ENCODE data around the gene CDCA3.
"Not testable (repeated sequence)": the region's sequence is repeated elsewhere in the genome, so short reads cannot be mapped to it uniquely, and the experiment has no call there.

The CDCA3 gene

GRCh38 chr12:6872073-6873048 lies 21.3 kb upstream of the CDCA3 start:
- DNase-seq, result peak; percentile 87

GRCh38 chr12:6871052-6871957 lies 20.2 kb upstream of the CDCA3 start:
- DNase-seq, result peak; percentile 33

- DNase-seq, result not testable (repeated sequence)
Observed at GRCh38 chr12:6870304-6870703, 19.2 kb upstream of the CDCA3 start.

- peak; percentile 88 for DNase-seq
Observed at GRCh38 chr12:6869049-6870021, 18.2 kb upstream of the CDCA3 start.

GRCh38 chr12:6868211-6869048 lies 17.3 kb upstream of the CDCA3 start:
- DNase-seq, result peak; percentile 21

GRCh38 chr12:6867413-6868210 lies 16.5 kb upstream of the CDCA3 start, which contains the start of gene TPI1:
Gene TPI1 (plus strand): TSS chr12:6867531. CDS start chr12:6867567, 36 bp downstream.
- DNase-seq, result peak; percentile 82

- no peak for DNase-seq
Observed at GRCh38 chr12:6866920-6867412, 15.9 kb upstream of the CDCA3 start.

- DNase-seq, result no peak
Observed at GRCh38 chr12:6866163-6866919, 15.3 kb upstream of the CDCA3 start.

- DNase-seq, result not testable (repeated sequence)
Observed at GRCh38 chr12:6865307-6865706, 14.2 kb upstream of the CDCA3 start.

GRCh38 chr12:6863586-6864321 lies 12.7 kb upstream of the CDCA3 start:
- DNase-seq, result no peak

GRCh38 chr12:6863033-6863432 lies 11.9 kb upstream of the CDCA3 start:
- no peak for DNase-seq

GRCh38 chr12:6861391-6861790 lies 10.3 kb upstream of the CDCA3 start:
- no peak for DNase-seq

GRCh38 chr12:6860942-6861341 lies 9.9 kb upstream of the CDCA3 start:
- no peak for DNase-seq

- no peak for DNase-seq
Observed at GRCh38 chr12:6860116-6860515, 9.0 kb upstream of the CDCA3 start.

- no peak for DNase-seq
Observed at GRCh38 chr12:6858799-6859198, 7.7 kb upstream of the CDCA3 start.

GRCh38 chr12:6855322-6855721 lies 4.2 kb upstream of the CDCA3 start:
- no peak for DNase-seq

- no peak for DNase-seq
Observed at GRCh38 chr12:6854036-6854435, 3.0 kb upstream of the CDCA3 start.

GRCh38 chr12:6853626-6854025 lies 2.5 kb upstream of the CDCA3 start:
- no peak for DNase-seq

Measured in stimulated activated CD4-positive, alpha-beta T cell treated with anti-CD3 and anti-CD28 coated beads, Interleukin-4, amount 100 ng/mL, for 24 hours (primary cell).